Activated gamma-delta T cell treated with anti-CD3 and anti-CD28 coated beads, Interleukin-2, amount 50 U/mL, for 16 hours (primary cell): ENCODE results near the gene FBXO8.

Experiments
- DNase-seq: peaks from one replicate; pipeline ENCODE4 v3.0.0-alpha.2; 2020; ENCODE audit warnings: low read depth

Gene FBXO8

DNA sequence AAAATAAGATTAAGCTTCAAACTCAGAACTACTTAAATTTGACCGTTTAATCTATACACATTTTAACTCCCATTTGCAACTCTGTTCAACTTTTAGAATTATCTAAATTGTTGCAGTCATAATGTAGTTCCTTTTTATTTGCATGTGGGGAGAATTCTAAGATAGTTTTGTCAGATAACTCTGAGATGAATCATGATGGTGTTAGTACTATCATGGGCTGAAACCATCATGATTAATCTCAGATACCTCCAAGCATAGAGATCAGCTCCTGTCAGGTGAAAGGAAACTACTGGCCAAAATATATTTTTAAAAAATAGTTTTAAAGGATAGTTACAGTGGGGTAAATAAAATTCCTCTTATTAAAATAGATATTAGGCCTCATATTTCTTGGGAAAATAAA is 39.0 kb downstream of the FBXO8 start:
- DNase-seq = no peak

DNA sequence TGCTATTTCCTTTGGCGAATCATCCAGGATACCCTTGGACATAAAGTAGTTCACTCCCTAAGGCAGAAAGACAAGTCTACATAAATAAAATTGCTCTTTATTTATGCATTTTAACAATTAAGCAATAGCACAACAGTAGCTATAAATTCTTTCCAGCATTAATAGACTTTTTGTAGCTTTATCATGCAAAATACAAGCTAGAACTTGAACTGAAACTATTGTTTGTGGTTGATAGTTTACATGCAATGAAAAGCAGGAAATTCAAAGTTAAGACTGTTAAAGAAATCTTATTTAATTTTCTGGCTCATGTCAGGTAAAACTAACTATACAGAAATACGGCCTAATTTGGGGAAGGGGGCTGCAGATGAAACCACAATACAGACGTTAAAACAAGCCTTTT is 42.3 kb downstream of the FBXO8 start:
- DNase-seq = no peak

DNA sequence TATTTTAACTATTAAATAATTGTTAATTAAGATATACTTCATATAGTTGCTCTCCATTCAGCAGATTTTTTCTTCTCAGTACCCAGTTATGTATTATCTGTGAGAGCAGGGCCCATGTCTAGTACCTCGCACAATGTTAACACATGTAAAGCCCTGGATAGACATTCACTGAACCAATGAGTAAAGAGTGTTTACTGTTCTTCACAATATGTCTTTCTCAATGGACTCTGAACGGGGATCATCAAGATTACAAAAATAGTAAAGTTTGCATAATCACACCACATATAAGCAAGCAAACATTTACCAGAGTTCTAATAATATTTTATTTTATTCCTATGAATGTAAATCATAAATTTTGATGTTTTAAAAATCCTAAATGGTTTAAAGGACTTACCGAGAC is 47.1 kb downstream of the FBXO8 start:
- no peak for DNase-seq

DNA sequence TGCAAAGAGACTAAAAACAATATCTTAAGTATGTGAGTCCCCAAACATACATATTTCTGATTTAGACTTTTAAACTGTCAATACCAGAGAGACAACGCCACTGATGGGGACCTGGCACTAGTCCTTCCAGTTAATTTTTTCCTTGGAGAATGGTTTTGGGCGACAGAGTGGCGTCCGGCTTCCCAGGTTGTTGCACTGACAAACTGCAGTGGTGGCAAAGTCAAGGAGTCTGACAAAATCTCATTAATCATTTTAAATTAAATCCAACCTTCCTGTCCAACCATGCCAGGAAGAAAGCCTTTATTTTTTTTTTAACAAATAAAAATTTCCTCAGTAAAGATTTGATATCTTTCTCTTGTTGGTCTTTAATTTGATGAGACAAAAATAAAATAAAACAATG is 52.8 kb downstream of the FBXO8 start:
- no peak for DNase-seq

DNA sequence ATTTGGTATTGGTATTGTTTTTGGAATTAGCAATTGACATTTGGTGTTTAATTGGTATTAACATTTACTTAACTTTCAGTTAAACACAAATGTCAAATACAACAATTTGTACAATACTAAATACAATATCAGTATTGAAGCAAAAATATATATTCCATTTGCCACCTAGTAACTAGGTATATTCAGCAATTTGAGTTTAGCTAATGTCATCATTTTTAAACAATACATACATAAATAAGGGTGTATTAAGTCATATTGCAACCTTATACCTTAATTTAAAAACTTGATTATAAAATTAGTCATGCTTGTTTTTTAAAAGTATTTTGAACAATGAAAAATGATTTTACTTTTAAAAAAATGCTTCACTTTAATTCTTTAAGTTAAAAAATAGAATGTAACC is 53.3 kb downstream of the FBXO8 start:
- DNase-seq = no peak

DNA sequence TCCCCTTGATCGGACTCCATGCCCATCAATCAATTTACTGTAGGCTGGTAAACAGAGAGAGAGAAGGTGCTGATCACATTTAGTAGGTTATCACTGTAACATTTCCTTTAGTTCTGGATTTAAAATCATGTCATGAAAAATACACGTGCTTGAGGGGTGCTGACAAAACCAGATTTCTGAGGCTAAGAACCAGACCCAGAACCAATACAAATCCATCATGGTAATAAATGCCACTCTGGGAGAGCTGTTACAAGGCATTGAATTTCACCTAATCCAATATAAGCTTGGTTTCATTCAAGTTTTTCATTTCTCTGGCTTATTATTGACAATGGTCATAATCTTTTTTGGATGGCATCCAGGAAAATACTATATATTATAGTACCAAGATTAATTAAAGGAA is 54.5 kb downstream of the FBXO8 start:
- no peak for DNase-seq

DNA sequence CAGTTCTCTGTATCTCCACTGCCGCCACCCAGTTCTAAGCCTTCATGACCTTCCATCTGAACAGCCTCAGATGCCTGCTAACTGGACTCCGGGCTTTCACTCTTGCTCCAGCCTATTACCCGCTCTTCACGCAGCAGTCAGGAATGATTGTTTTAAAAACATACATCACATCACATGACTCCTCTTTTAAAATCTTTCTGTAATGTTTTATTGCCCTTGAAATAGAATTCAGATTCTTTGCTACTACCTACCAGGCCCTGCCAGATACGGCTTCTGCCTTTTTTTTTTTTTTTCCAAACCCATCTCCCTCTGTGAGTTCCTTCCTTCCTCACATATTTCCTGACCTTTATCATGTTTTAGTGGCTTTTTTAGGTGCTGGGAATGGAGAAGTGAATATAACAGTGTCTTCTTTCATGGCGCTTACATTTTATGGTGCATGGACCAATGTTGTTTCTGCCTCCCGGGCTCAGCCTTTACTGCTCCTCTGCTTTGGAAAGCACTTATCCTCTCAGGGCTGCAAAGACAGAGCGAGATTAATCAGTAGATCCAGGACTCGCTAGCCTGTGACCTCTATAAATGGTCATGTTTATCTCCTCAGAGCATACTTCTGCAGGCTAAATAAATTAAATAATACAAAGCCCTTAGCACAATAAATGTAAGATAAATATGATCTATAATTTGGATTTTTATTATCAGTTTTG is 58.0 kb downstream of the FBXO8 start:
- no peak for DNase-seq

DNA sequence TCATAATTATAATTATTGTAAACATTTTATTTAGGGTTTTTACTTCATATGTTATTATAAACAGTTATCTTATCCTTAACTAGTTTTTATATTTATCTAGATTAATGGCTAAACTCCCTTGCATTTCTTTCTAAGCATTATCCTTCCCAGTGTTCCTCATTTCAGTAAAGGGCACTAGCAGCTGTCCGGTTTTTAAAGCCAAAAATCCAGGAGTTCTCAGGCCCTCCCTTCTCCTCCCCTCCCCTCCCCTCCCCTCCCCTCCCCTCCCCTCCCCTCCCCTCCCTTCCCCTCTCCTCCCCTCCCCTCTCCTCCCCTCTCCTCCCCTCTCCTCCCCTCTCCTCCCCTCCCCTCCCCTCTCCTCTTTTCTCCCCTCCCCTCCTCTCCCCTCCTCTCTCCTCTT is 58.9 kb downstream of the FBXO8 start:
- no peak for DNase-seq

DNA sequence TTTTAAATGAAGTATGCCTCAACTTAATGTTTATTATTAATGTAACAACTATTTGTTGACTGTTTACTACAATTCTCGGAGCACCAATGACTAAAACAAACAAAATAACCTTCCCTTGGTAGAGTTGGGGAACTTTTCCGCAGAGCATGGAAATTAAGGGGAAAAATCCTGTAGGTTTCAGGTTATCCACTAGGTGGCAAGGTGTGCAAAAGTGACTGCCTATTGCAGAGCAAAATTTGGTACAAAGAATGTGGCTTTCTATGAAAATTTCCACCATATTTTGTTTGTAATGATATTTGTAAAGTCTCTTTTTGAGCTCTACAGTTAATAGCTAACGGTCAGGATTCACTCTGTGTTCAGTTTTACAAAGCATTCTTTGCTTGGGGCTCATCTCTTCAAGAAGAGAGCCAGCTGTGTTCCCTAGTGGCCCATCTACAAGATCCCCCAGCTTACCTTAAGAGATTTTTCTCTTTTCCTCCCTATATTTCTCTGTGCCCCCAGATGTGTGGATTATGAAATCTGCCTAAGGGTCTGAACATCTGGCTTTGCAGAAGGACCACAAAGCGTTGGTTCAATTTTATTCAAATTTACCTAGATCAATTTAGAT is 61.1 kb downstream of the FBXO8 start:
- no peak for DNase-seq

DNA sequence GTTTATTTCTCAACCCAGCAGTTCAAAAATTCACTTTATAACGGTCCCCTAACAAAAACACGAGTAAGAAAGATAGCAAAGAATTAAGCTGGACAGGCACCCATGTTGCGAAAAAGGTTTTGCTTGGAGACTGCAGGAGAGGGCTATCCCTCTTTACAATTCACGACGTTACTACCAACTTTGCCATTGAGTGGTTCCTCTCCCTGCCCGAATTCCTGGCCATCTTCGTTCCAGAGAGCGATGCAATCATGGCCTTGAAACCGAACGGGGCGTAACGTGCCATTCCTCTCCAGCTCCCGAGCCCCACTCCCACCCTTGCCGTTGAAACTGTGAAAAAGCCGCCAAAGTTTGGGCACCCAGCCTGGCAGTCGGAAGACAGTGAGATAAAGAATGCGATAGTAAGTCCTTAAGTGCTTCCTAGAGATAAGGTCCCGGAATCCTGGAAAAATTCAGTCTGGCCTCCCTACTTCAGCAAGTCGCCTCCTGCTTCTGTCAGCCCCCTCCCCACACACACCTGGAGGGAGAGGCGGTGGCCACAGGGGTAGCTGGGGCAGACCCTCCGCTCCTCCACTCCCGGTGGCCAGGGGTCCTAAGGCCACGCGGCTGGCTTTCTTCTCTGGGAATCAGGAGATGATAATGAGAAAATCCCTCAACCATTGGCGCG is 65.2 kb downstream of the FBXO8 start:
- no peak for DNase-seq

DNA sequence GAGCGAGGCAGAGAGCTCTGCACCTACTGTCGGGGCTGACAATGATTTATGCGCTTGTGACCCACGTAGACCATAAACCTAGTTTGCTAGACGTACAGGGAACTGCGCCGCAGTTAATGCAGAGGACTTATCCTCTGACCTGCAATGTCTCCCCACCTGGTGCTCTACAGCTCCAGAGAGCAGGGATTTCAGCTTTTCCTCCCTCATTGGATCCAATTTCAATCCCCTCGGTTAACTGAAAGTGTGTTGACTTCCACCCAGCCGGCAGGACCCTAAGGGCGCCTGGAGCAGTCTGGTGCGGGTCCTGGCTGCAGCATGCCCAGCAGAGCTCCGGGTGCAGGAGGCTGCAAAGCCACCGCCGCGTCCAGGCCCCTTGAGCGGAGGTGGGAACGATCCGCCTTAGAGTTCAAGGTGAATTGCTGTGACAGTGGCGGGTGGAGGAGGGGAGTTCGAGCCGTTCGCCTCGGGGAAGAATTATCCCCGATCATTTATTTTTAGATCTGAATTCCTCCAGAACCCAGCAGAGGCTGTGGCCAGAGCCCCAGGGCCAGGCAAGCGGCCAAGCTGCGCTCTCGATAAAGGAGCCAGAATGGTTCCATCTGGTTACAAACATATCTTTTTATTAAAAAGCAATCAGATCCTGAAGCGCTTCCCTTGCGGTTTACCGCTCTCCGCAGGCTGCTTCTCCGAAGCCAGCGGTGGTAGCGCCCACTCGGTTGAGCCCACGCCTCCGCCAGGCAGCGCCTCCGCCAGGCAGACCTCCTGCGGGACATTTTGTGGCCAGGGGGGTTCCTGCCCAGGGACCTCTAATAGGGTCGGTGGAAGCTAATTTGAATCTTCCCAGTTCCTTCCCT is 66.0 kb downstream of the FBXO8 start:
- no peak for DNase-seq

DNA sequence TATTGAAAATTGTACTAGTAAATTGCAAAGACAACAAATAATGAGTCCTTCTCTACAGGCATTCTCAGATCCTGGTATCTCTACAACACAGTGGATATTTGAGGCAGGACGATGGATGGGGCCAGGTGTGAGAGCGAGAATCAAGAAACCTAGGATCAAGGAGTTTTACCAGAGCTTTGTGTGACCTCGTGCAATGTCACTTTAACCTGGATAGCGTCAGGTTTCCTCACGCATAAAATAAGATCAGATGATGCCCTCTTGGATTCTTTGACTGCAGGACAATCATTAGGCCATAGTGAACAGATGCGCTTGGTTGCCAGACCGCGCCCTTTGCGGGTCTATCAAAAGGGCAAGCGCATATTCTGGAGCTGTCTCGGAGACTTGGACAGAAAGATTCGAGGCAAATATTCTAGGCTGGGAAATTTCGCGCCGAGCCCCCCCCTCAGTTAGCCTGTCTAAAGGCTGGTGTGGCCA is 66.6 kb downstream of the FBXO8 start:
- DNase-seq = no peak

DNA sequence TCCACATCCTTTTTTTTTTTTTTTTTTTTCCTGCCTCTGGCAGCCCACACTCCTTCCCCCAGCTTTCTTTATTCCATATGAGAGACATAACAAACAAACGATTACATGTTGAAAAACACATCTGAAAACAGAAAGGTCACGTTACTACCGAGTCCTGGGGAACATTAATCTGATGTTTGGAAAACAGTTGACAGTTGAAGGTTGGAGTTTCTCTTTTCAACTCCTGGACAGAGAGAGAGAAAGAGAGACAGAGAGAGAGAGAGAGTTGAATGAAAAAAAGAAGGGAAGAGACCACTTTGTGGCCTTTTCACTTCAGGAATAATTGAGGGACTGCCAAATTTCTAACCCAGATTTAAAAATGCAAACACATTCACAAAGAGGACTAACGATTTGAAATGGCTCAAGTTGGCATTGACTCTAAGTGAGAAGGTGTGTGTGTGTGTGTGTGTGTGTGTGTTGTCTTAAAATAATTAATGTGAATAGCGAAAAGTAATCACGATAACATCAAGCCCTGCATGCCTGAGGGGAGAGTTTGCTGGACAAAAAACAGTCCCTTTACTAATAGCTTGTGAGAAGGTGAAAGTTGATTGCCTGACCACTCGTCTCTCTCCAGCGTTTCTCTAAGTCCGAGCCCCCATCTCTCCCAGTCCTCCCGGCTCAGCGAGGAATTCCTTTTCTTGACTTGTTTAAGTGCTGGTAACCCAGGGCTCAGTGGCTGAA is 67.3 kb downstream of the FBXO8 start:
- no peak for DNase-seq

DNA sequence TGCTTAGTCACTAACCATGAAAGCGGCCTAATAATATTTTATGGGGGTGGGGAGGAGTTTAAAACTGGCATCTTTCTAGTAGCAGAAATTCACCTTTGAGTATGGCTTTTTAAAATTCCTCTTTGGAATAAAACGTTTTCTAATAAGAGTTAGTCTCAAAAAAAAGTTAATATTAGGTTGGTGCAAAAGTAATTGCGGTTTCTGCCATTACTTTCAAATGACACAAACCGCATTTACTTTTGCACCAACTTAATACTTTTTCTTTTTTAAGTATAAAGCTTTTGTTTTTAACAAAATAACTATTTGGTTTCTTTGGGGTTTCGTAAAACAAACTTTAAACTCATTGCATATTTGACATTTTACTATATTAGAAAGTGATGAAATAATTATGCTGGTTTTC is 68.4 kb downstream of the FBXO8 start:
- DNase-seq = no peak

DNA sequence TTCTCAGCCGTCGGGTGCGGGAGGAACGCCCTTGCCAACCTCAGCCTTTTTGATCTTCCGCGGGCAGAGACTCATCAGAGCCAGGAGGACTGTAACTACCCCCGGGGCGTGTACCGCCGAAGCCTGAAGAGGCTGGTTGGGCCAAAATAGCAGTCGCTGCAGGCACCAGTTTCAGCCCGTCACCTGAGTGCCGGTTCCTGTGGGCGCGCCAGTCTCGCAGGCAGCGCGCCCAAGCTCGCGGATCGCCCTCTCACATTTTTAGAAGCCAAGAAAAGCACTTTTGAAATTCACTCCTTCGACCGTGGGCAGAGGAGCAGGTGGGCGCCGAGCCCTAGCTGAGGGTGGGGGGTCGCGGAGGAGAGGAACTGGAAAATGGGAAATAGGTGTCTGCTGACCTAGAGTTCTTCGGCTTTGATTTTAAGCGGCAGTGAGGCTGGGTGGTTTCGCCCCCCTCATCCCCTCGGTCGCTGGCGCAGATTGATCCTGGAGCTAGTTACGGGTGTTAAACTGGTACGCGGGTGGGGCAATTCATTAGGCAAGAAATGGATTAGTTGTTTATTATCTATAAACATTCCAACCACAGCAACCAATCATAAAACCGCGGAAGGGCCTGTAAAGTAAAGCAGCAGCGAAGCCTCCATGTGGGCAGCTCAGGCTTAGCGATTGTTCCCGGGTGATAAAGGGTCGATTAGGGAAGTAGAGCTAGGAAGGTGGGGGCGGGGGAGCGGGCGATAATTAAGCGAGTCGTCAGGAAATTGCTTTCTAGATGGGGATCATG is 69.2 kb downstream of the FBXO8 start:
- DNase-seq = no peak

DNA sequence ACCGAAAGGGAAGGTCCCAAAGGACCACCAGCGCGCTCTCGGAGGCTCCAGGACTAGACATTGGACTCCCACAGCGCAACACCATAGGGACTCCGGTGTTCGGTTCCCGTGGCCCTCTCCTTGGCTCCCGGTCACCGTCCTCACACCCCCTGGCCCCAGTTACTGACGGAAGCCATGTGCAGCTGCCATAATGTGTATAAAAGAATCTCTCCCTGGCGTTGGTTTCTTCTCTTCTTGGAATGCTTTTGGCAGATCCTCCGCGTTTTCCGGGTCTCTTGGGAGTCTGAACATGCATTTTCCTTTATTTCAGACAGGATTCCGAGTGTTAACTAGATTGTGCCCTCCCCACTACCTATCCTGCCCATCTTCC is 69.8 kb downstream of the FBXO8 start:
- no peak for DNase-seq

DNA sequence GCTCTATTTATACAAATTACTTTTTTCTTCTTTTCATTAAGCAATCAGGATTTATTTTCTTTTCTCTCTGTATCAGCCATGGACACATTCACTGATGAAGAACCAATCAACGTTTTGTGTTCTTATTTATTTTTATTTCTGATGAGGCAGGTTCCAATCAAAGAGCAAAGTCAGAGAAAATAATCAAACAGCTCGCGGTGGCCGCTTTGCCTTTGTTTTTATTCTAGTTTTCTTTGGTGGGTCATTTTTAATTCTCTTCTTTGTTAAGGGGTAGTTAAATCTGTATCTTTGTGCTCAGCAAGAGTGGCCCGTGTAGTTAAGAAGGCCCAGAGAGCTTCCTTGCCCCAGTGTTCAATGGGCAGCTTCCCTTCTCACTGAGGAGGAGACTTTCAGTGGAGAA is 71.4 kb downstream of the FBXO8 start:
- DNase-seq = no peak

DNA sequence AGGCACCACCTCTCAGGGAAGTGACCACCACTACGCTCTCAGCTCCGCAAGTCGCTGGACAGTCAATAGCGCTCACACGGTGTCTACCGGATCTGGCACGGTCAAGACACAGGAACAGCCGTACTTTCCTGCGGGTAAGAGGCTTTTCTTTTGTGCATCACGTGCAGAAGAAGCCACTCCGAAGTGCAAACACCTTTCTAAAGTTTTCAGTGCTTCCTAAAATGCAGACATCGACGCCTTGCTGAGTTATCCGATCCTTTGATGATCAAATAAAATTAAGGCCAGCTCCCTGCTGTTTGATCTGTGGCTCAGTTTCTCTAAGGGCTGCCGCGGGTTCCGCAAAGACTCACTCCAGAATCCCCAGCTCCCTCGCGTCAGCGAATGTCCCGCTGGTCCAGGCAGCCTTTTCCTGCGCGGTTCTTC is 71.8 kb downstream of the FBXO8 start:
- DNase-seq = no peak

DNA sequence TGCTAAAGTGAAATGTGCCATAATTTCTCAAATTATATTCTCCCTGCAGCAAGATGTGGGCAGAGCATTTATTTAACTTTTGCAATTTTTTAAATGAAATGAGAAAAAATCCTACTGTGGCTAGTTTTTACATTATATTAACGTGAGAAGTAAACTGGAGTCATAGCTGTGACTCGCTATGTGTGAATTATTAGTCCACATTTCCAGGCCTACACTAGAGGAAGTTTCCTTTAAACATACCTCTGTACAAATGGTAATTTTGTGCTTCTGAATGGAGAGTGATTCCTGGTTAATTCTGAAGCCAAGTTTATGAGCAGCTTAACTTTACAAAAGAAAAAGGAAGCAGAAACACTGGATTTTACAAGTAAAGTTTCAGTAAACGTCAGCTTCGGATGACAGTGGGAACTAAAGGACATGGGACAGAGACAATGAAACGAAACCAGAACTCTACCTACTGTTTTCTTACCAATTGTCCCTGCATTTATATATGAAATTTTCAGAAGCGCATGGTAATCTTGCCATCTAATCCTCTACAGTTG is 72.4 kb downstream of the FBXO8 start:
- no peak for DNase-seq

DNA sequence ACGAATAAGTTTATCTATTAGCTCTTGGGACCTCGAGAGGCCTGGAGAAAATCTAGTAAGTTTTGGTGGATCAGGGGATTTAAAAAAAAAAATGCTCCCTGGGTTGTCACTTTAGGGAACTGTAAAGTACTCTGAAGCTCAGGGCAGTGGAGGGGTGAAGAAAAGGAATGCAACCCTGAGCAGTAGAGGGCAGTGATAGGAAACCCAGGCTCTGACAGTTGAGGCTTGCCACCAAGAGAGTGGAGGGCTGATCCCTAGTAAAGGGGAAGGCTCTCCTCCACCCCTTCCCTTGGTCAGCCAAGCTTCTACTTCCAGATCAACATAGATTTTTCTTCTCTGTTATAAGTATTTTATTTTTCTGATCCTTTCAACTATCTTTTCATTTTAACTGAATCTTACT is 73.1 kb downstream of the FBXO8 start:
- no peak for DNase-seq

DNA sequence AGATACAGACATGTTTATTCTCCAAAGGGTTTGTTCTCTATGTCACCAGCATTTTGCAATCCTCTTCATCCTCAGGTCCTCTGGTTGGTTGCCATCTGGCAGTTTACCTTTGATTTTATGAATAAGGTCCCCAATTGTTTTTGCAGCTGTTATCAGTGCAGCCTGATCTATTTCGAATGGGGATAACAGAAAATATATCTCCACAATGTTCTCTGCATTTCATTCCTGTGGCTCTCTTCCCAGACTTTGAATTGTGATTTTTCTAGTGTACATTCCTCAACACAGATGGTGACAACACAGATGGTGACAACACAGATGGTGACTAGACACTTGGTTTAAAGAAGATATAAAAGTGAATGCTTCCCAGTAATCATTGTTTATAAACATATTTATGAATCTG is 74.1 kb downstream of the FBXO8 start:
- no peak for DNase-seq
